OCI-LY3 (cell line): ENCODE measurements around the gene C2.
"Not testable (repeated sequence)": the region's sequence is repeated elsewhere in the genome, so short reads cannot be mapped to it uniquely, and the experiment has no call there.

Experiments used
- CTCF ChIP-seq: fragments of 200-600, 300-600 bp; sonication (generic); IDR thresholded peaks from 2 replicates; pipeline ENCODE4 v1.5.1; 2014; ENCODE audit warnings: antibody characterized with exemption, low read length, low read depth
- EZH2phosphoT487 ChIP-seq: fragments of 200-600 bp; shearing (Covaris generic); IDR thresholded peaks from 2 replicates; pipeline ENCODE4 v1.6.1; 2018; ENCODE audit warnings: antibody characterized with exemption, mixed run types, low read depth

GRCh38 chr6:31989363-31989762 is 61.8 kb downstream of the C2 start:
- not testable (repeated sequence) for TF ChIP-seq CTCF, EZH2phosphoT487
